ENCODE measurements around the gene CRYGC. TPM values are rescaled to one million over a fixed set of nuclear protein-coding genes. Genes with fewer than 3 reads are reported as not detected.

The CRYGC gene
- total and polyA plus RNA-seq, 2 donors (not counting 3 experiments of a cell fraction or from before 2014, with no cell fraction given), result not detected

- no peaks in the 10 kb centered on the region for H4K20me1 ChIP-seq (replicated peaks; ENCODE audit: control insufficient read depth, extremely low read depth, insufficient read depth, low read length)
- POLR2A ChIA-PET, result no interaction called here
- dilution Hi-C loops (cut with MboI; ENCODE audit: extremely low pct_ligation_motif_present, low sequenced_read_pairs), result no loop called here
- no peak overlapping the region for H3K4me3 ChIP-seq (replicated peaks in 1 of 3; ENCODE audit: insufficient read depth in 1 of 3, low read depth in 1 of 3, low read length in 3 of 3)
- H3K27me3 ChIP-seq (ENCODE audit: control insufficient read depth in 2 of 2, insufficient read depth in 2 of 2, low read length in 2 of 2), result no peaks in the 10 kb centered on the region
- no peak for FAIRE-seq
- H3K9me3 ChIP-seq (replicated peaks; ENCODE audit: control insufficient read depth, insufficient read depth, low read length), result no peaks in the 10 kb centered on the region
- no peaks in the 10 kb centered on the region for H3K79me2 ChIP-seq (ENCODE audit: control insufficient read depth, insufficient read depth, low read length)
- intact Hi-C loops (cut with micrococcal nuclease), result no loop called here
- H2AFZ ChIP-seq (ENCODE audit: low read depth, low read length), result no peak overlapping the region
- H3K27ac ChIP-seq (ENCODE audit: insufficient read depth, low read depth, low read length), result no peak overlapping the region
- no peak for DNase-seq (ENCODE audit: low read depth, low spot score)
- H3K4me1 ChIP-seq (ENCODE audit: control insufficient read depth, extremely low read depth, insufficient read depth, low read length), result no peaks in the 10 kb centered on the region
- no peak overlapping the region for H3K9ac ChIP-seq (replicated peaks; ENCODE audit: extremely low read depth, insufficient read depth, low read length)
- BruUV-seq (replicated peaks), result no TSS peak
- H3K36me3 ChIP-seq (ENCODE audit: control insufficient read depth in 2 of 2, extremely low read depth in 1 of 2, insufficient read depth in 2 of 2, low read length in 2 of 2), result no peaks in the 10 kb centered on the region
- no peak for TF ChIP-seq MYC (IDR thresholded peaks at IDR 0.05; ENCODE audit: low read depth, low read length)
- TF ChIP-seq POLR2AphosphoS5 (IDR thresholded peaks at IDR 0.05; ENCODE audit: insufficient read depth, low read depth, low read length), result no peak
- no peak for TF ChIP-seq MAX (IDR thresholded peaks at IDR 0.05; ENCODE audit: insufficient read depth, insufficient read length)
- TF ChIP-seq JUN (IDR thresholded peaks at IDR 0.05; ENCODE audit: borderline replicate concordance, insufficient read depth, insufficient read length, low read depth), result no peak
- TF ChIP-seq POLR2A (IDR thresholded peaks at IDR 0.05; ENCODE audit: low read depth, low read length), result no peak
- no peak for TF ChIP-seq CTCF (IDR thresholded peaks at IDR 0.05; ENCODE audit: extremely low read depth in 1 of 2, insufficient read depth in 1 of 2, low read depth in 1 of 2, low read length in 2 of 2)
- TF ChIP-seq FOS (IDR thresholded peaks at IDR 0.05; ENCODE audit: borderline replicate concordance, insufficient read depth, low read length), result no peak
- TF ChIP-seq GATA2 (IDR thresholded peaks at IDR 0.05; ENCODE audit: insufficient read depth, insufficient read length, low read depth, low read length), result no peak
- no peak for TF ChIP-seq EZH2 (IDR thresholded peaks at IDR 0.05; ENCODE audit: borderline replicate concordance, low read depth, low read length, severe bottlenecking)
- CTCF ChIA-PET, result interaction anchor here (2.7 kb wide), 1 partner anchor 22 kb away, joined by 12 read pairs; no protein-coding TSS in a partner anchor
- no peak overlapping the region for H3K4me2 ChIP-seq (ENCODE audit: insufficient read depth, low read length)
- H3K9me1 ChIP-seq (replicated peaks; ENCODE audit: control insufficient read depth, extremely low read depth, insufficient read depth, low read length), result no peaks in the 10 kb centered on the region
These were observed 23.5 kb upstream of the CRYGC start for GRCh38 chr2:208153156-208153555.
